ENCODE results near the gene ATG7.

DNA sequence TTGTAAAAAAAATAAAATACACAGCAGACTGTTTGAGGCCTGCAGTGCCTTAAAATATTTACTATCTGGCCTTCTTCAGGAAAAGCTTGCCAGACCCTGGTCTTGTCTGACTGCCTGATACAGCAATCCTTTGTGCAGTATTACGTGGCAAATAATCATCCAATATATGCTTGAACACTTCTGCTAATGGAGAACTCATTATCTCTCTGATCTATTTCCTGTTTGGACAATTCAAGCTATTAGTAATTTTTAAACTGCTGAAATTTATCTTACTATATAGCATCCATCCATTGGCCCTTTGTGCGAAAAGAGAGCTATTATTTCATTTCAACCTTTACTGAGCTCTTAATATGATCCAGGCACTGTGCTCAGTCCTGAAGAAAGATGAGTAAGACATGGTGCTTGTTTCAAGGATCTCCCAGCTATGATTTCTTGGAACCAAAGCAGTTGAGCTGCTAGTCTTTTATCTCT is 15.9 kb downstream of the ATG7 start:
- TF ChIP-seq, protein P1, sequence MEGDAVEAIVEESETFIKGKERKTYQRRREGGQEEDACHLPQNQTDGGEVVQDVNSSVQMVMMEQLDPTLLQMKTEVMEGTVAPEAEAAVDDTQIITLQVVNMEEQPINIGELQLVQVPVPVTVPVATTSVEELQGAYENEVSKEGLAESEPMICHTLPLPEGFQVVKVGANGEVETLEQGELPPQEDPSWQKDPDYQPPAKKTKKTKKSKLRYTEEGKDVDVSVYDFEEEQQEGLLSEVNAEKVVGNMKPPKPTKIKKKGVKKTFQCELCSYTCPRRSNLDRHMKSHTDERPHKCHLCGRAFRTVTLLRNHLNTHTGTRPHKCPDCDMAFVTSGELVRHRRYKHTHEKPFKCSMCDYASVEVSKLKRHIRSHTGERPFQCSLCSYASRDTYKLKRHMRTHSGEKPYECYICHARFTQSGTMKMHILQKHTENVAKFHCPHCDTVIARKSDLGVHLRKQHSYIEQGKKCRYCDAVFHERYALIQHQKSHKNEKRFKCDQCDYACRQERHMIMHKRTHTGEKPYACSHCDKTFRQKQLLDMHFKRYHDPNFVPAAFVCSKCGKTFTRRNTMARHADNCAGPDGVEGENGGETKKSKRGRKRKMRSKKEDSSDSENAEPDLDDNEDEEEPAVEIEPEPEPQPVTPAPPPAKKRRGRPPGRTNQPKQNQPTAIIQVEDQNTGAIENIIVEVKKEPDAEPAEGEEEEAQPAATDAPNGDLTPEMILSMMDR (IDR thresholded peaks at IDR 0.05; ENCODE audit: insufficient read depth, low read length, poor library complexity, severe bottlenecking): no peak
- TF ChIP-seq EZH2phosphoT487 (conservative IDR thresholded peaks at IDR 0.05; ENCODE audit: low read length): no peak

Data from SU-DHL-6 (cell line).